Right lobe of liver (tissue), 6 donors: Measurements from ENCODE around the gene MVB12A. TPM values are rescaled to one million over a fixed set of nuclear protein-coding genes. Genes with fewer than 3 reads are reported as not detected.

Experiments used
- ATAC-seq, 4 donors: fragments of 200-7000 bp; cut with Tn5 transposase; one replicate each; pipeline ENCODE4 v1.9.1; 2020; ENCODE audit warnings: mild to moderate bottlenecking in 4 of 4, moderate library complexity in 4 of 4
- DNase-seq, 3 donors: peaks; one replicate each; pipeline ENCODE4 v3.0.0-alpha.2; 2020
- H3K27ac ChIP-seq, 3 donors: fragments of 200-600 bp; one replicate each; pipeline ENCODE4 v1.8.0; 2022
- H3K27me3 ChIP-seq, 2 donors: fragments of 200-600 bp; one replicate each; pipeline ENCODE4 v1.8.0; 2022
- H3K36me3 ChIP-seq, 4 donors: fragments of 200-600 bp; sonication (generic) in 1 of 4; one replicate each; pipeline versions ENCODE4 v1.5.1 to v1.8.0; 2017 to 2022; ENCODE audit warnings: control low read depth in 1 of 4
- H3K4me1 ChIP-seq, 4 donors: fragments of 200-600 bp; sonication (generic) in 1 of 4; one replicate each; pipeline versions ENCODE4 v1.5.1 to v1.8.0; 2017 to 2022; ENCODE audit warnings: control low read depth in 1 of 4
- H3K4me3 ChIP-seq, 3 donors: fragments of 200-600 bp; one replicate each; pipeline ENCODE4 v1.8.0; 2022
- H3K9me3 ChIP-seq, 4 donors: fragments of 200-600 bp; sonication (generic) in 1 of 4; one replicate each; pipeline versions ENCODE4 v1.5.1 to v1.8.0; 2017 to 2022; ENCODE audit warnings: control low read depth in 1 of 4
- POLR2A ChIP-seq: fragments of 450-650 bp; IDR thresholded peaks from one replicate; pipeline ENCODE4 v1.6.1; 2017; ENCODE audit warnings: antibody characterized with exemption, mild to moderate bottlenecking
- WGBS: methylation state at CpG from one replicate; pipeline ENCODE4 v1.1.6; 2018; ENCODE audit warnings: low coverage, low lambda C conversion rate; ENCODE audit not compliant: insufficient coverage; ENCODE audit errors: missing lambda C conversion rate; 5-methylcytosine and 5-hydroxymethylcytosine counted together
- intact Hi-C, 2 donors: fragments of 100-400 bp; cut with DNase I; formaldehyde crosslinking; loops; one replicate each; pipeline versions ENCODE4 v1.11.2 to v1.14.1; 2022
- total RNA-seq, 6 experiments: library from RNA; depleted of rRNA in 2 of 6; stranded (reverse); fragments of >200 nt in 2 of 6; fragmentation: NEBNext Ultra II Directional in 3 of 6; extraction: Animal tissue kit (Norgen Biotek cat#: 25700) in 3 of 6; gene quantifications; one replicate each; pipeline versions ENCODE4 v1.1.0 to v1.2.4, GENCODE V29; 2016 to 2023
- TF ChIP-seq, protein P1 (sequence below), 4 donors: fragments of 200-600 bp in 3 of 4; fragments of 450-650 bp in 1 of 4; IDR thresholded peaks; one replicate each; pipeline versions ENCODE4 v1.5.1 to v1.8.0; 2016 to 2022; ENCODE audit warnings: antibody characterized with exemption in 4 of 4, mild to moderate bottlenecking in 2 of 4
- donor health status: DM: no; HTN: yes; CAD: no.
- donor health status: DM: no; HTN: no; CAD: no.
- donor health status: DM: no; HTN: no; CAD: no.
- donor health status: DM: no; HTN: yes; CAD: no.
- donor health status: DM: no; HTN: yes; CAD: no.

The MVB12A gene
- total RNA-seq, 6 experiments from 2014 or later: 13.5 to 38.0 (median 15.8) TPM

GRCh38 chr19:17470068-17470841 lies 50.4 kb downstream of the MVB12A start, which contains the start of gene SLC27A1:
Gene SLC27A1, plus strand, starts transcription at chr19:17470524. Its CDS starts 17 bp downstream, at chr19:17470541.
- H3K4me3 ChIP-seq: peak within 1 kb of the TSS; percentile 65 to 85 (median 83)
- H3K4me1 ChIP-seq: no peaks in the 10 kb centered on the region
- no peaks in the 10 kb centered on the region for H3K9me3 ChIP-seq
- DNase-seq: peak; percentile 99
- no peaks in the 10 kb centered on the region for H3K27me3 ChIP-seq
- intact Hi-C loops: no loop called here
- 0% methylated on average over 12 of the region's 67 CpGs for WGBS
- no peak for TF ChIP-seq POLR2A
- TF ChIP-seq, protein P1, sequence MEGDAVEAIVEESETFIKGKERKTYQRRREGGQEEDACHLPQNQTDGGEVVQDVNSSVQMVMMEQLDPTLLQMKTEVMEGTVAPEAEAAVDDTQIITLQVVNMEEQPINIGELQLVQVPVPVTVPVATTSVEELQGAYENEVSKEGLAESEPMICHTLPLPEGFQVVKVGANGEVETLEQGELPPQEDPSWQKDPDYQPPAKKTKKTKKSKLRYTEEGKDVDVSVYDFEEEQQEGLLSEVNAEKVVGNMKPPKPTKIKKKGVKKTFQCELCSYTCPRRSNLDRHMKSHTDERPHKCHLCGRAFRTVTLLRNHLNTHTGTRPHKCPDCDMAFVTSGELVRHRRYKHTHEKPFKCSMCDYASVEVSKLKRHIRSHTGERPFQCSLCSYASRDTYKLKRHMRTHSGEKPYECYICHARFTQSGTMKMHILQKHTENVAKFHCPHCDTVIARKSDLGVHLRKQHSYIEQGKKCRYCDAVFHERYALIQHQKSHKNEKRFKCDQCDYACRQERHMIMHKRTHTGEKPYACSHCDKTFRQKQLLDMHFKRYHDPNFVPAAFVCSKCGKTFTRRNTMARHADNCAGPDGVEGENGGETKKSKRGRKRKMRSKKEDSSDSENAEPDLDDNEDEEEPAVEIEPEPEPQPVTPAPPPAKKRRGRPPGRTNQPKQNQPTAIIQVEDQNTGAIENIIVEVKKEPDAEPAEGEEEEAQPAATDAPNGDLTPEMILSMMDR (IDR thresholded peaks at IDR 0.05): no peak
- H3K36me3 ChIP-seq: no peaks in the 10 kb centered on the region
- H3K27ac ChIP-seq: peak within 1 kb of the TSS; percentile 24 to 60 (median 29)
- peak; percentile 87 to 94 (median 92) for ATAC-seq

DNA sequence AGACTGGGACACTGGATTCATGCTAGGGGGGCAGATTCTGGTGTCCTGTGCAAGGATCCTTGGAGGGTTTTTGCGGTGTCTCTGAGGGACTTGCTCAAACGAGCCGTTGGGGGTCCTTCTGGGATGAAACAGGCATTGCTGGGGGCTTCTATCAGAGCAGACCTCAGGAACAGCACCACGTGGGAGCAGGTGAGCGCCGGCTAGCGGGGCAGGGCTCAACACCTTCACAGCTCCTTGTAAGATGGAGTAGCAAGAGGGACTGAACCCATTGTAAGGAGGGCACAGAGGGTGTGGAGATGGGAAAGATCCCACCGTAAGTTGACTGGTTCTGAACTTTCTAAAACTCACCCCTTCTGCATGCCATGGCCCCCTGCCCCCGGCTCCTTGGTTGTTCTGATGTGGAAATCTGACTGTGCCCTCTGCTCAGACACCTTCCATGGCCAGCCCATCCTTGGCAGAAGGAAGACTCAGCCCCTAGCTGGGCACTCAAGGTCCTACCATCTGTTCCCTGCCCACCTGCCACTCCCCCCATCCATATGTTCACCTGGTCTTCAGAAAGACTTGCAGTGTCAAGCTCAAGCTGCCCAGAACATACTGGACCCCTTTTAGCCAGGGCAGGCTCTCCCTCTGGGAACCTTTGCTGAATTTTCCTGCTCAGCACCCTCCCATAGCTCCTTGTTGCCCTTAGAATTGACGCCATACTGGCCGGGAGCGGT lies 51.7 kb downstream of the MVB12A start:
- DNase-seq (no peak), ATAC-seq (no peak)
- Histone ChIP-seq H3K4me1 (no peaks in the 10 kb centered on the region), H3K27me3 (no peaks in the 10 kb centered on the region), H3K4me3 (no peak overlapping the region), H3K27ac (no peak overlapping the region), H3K36me3 (no peaks in the 10 kb centered on the region), H3K9me3 (no peaks in the 10 kb centered on the region)
- TF ChIP-seq POLR2A: no peak
- TF ChIP-seq, protein P1 (IDR thresholded peaks at IDR 0.05): no peak
- intact Hi-C loops: no loop called here
- 76% methylated on average over 6 of the region's 12 CpGs for WGBS

DNA sequence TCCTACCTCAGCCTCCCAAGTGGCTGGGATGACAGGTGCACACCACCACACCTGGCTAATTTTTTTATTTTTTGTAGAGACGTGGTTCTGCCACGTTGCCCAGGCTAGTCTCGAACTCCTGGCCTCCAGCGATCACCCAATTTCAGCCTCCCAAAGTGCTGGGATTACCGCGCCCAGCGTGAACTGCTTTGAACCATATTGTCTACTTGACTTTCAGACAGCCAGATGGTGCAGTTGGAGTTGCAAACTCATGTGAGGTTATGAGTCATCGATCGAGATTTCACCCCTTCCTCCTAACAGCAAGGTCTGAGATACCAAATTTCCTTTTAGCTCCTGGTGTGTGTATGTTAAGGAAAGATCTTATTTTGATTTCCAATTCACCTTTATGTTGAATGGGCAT lies 53.2 kb downstream of the MVB12A start:
- H3K27me3 ChIP-seq: no peaks in the 10 kb centered on the region
- no peaks in the 10 kb centered on the region for H3K9me3 ChIP-seq
- H3K27ac ChIP-seq: no peak overlapping the region
- no peak for TF ChIP-seq POLR2A
- TF ChIP-seq, protein P1 (IDR thresholded peaks at IDR 0.05): no peak
- no peaks in the 10 kb centered on the region for H3K4me1 ChIP-seq
- ATAC-seq: no peak
- no peak overlapping the region for H3K4me3 ChIP-seq
- H3K36me3 ChIP-seq: no peaks in the 10 kb centered on the region
- WGBS: 68% methylated on average over 7 of the region's 9 CpGs
- intact Hi-C loops: no loop called here
- DNase-seq: no peak

Other genes with a start within 250 kb of the MVB12A start
- 10 to 100 TPM; 13.5 to 20.3 (median 18.6) TPM for gene USE1, start 204.7 kb upstream of the MVB12A start, total RNA-seq
- 10 to 100 TPM; 17.8 to 64.2 (median 31.2) TPM for gene OCEL1, start 193.8 kb upstream of the MVB12A start, total RNA-seq
- 100 to 1,000 TPM in 1 of 6 experiments, 10 to 100 TPM in 5; 48.5 to 105 (median 80.9) TPM for gene NR2F6, start 174.1 kb upstream of the MVB12A start, total RNA-seq
- gene USHBP1, start 155.3 kb upstream of the MVB12A start, total RNA-seq: 1 to 10 TPM in 5 of 6 experiments, under 1 TPM in 1; 0.81 to 3.6 (median 1.7) TPM
- gene BABAM1, start 152.6 kb upstream of the MVB12A start, total RNA-seq: 10 to 100 TPM; 29.2 to 51.3 (median 37.9) TPM
- gene ANKLE1, start 138.1 kb upstream of the MVB12A start, total RNA-seq: under 1 TPM; 0.06 to 0.65 (median 0.37) TPM
- 10 to 100 TPM in 5 of 6 experiments, 1 to 10 TPM in 1; 8.3 to 27.3 (median 15.8) TPM for gene ABHD8, start 116.6 kb upstream of the MVB12A start, total RNA-seq
- gene MRPL34, start 114.2 kb upstream of the MVB12A start, total RNA-seq: 100 to 1,000 TPM in 4 of 6 experiments, 10 to 100 TPM in 2; 63.5 to 363 (median 122) TPM
- 10 to 100 TPM; 10.4 to 23.4 (median 14.1) TPM for gene DDA1, start 110.5 kb upstream of the MVB12A start, total RNA-seq
- 1 to 10 TPM; 5.0 to 8.8 (median 6.6) TPM for gene ANO8, start 85.2 kb upstream of the MVB12A start, total RNA-seq
- 10 to 100 TPM; 10.3 to 23.6 (median 13.6) TPM for gene GTPBP3, start 82.5 kb upstream of the MVB12A start, total RNA-seq
- 10 to 100 TPM in 1 of 6 experiments, 1 to 10 TPM in 4, under 1 TPM in 1; 0.78 to 16.6 (median 4.1) TPM for gene PLVAP, start 42.7 kb upstream of the MVB12A start, total RNA-seq
- 1 to 10 TPM in 1 of 6 experiments, under 1 TPM in 3, not detected in 2; 0.26 to 1.2 (median 0.36) TPM for gene CCDC194, start 25.9 kb upstream of the MVB12A start, total RNA-seq
- gene BST2, start 14.4 kb upstream of the MVB12A start, total RNA-seq: 100 to 1,000 TPM in 3 of 6 experiments, 10 to 100 TPM in 3; 78.2 to 157 (median 96.2) TPM
- under 1 TPM in 3 of 6 experiments, not detected in 3; 0.12 to 0.19 (median 0.16) TPM for gene TMEM221, start 28.6 kb downstream of the MVB12A start, total RNA-seq
- gene NXNL1, start 40.9 kb downstream of the MVB12A start, total RNA-seq: not detected
- gene SLC27A1, start 50.5 kb downstream of the MVB12A start, total RNA-seq: 10 to 100 TPM in 1 of 6 experiments, 1 to 10 TPM in 5; 5.1 to 12.3 (median 6.1) TPM
- gene PGLS, start 91.6 kb downstream of the MVB12A start, total RNA-seq: 10 to 100 TPM; 31.7 to 60.0 (median 38.8) TPM
- 10 to 100 TPM; 23.2 to 36.8 (median 31.1) TPM for gene COLGALT1, start 135.6 kb downstream of the MVB12A start, total RNA-seq